Measurements from ENCODE around the gene GAK.

Gene GAK

DNA sequence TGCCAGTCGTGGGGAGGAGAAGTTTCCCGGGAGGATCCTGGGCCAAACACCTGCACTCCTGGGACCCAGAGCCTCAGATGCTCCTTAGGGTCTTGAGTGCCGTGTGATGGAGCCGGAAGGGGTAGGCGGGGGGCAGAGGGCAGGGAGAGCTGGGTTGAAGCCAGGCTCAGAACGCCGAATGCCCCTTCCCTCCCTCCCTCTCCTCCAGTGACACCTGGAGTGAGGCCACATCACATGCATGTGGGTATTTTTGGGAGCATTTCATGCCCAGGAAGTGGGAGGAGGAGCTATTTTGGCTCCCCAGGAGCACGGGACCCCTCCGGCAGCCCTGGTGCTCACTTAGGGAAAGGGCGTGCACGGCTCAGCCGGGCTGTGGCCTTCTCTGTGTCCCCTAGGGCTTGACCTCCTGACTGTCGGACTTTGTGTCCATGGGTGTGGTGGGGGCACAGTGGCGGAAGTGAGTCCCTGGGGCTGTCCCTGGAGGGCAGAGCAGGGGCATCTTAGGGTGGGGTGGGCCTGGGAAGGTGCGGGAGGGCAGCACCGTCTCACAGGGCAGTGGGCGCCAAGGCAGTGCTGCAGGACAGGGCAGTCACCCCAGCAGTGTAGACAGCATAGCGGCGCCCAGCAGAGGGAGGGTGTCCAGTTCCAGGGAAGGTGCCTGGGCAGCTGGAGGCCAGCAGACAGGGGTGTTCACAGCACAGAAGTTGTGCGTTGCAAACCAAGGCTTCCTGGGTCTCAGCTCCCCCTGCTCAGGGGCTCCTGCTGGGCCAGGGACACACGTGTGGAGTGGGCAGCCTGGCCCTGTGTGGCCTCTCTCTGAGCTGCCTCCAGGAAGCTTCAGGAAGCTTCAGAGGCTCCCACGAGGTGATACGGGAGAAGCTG is 101.3 kb downstream of the GAK start:
- no peak for DNase-seq (ENCODE audit: low read depth in 2 of 2)

DNA sequence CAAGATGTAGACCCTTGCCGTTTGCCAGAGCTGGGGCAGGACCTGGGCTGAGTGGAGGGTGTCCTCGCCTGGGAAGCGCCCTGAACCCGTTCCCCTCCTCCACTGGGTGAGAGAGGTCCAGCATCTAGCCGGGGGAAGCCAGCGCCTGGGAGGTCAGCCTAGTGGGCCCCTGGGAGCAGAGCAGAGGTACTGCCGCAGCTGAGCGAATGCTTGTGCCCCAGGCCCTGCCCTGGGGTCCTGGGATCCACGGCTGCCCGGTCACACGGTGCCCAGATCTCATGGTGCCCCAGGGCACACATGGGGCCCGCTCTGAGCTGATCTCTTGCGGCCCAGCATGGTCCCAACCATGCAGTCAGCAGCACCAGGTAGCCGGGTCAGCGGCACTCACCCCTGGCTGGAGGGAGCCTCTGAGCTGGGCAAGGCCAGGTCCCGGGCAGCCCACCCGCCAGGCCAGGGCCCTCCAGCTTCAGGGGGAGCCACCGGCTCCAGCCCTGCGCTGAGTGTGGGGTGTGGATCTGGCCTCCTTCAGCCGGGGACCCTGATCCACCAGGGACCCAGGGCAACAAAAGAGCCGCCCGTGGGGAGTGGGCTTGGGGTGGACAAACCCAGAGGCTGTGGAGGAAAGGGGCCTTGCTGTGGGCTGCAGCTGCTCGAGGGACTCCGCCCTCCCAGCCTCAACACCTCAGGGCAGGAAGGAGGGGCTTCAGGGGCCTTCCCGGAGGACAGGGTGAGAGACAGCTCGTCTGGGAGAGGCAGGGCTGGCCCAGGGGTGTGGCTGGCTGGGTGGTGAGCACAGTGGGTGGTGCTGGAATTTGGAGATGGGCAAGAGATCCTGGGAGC is 102.1 kb downstream of the GAK start:
- no peak for DNase-seq (ENCODE audit: low read depth in 2 of 2)

DNA sequence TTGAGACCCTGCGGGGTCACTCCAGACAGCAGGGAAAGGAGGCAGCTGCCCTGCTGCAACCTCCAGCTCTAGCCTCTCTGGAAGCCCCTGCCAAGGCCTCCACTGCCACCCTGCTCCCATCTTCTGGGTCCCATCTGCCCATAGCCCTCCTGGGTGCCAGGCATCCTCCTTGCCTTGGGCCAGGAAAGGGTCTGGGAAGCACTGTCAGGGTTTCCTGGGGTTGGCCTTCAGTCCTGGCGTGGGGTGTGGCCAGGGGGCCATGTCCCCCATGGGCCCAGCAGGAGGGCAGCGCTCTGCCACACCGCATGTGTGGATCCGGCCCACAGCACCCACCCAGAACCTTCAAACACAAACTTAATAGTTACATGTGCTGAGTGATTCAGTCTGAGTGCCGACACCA is 102.8 kb downstream of the GAK start:
- DNase-seq (ENCODE audit: low read depth in 2 of 2), result no peak

DNA sequence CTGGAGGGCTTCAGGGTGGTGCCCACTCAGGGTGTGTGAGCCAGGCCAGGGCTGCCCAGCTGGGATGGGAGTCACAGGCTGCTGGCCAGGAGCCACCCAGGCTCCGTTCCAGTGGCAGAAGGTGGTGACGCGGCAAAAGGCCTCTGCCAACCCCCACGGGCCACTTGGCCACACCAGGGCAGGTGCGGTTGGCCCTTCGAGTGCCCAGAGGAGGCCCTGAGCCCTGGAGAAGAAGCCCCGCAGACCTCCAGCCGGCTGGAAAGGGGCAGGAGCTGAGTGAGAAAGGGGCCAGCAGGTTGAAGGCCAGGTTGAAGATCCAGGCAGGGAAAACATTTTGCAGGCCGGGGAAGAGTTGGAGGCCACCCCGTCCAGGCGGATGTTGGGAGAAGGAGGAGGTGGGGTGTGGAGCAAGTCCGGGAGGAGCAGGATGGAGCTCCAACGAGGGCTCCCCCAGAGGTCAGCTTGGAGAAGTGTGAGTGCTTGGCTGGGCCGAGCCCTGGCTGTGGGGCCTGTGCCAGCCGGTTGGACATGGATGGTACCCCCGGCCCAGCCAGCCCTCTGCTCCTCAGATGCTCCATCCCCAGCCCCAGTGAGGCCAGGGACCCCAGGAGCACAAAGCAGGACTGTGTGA is 103.4 kb downstream of the GAK start:
- no peak for DNase-seq (ENCODE audit: low read depth in 2 of 2)

DNA sequence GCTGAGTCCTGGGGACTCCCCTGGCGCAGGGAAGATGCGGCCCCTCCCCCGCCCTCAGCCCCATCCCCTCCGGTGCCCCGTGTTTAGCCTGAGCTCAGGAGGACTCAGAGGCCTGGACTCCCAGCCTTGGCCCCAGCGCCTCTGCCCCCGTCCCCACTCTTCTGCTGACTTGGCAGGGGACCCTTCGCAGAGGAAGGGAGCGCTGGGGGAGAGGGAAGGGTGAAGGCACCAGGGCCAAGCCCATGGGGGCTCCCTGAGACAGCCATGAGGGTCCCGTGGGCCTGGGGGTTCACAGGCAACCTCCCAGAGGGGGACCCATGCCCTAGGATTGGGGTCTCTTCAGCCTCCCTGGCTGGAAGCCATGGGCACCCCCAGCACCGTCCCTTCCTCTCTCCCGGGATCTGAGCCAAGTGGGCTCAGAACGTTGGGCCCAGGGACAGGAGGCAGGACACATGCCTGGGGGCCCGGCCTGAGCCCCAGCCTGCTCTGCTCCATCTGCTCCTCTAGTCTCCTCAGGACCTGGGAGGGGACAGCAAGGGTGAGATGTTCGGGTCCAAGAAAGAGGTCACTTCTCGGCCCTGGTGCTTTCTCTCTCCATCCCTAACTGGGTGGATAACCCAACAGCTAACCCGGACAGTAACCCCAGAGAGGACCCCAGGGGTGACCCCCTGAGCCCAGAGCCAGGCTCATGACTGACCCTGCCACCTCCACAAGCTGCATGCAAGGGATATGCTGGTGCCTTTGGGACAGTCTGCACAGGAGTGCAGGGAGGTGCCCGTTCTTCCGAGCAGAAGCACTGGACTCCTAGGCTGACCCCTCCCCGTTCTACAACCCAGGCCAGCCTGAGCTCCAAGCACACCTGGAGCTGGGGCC is 104.7 kb downstream of the GAK start:
- no peak for DNase-seq (ENCODE audit: low read depth in 2 of 2)

DNA sequence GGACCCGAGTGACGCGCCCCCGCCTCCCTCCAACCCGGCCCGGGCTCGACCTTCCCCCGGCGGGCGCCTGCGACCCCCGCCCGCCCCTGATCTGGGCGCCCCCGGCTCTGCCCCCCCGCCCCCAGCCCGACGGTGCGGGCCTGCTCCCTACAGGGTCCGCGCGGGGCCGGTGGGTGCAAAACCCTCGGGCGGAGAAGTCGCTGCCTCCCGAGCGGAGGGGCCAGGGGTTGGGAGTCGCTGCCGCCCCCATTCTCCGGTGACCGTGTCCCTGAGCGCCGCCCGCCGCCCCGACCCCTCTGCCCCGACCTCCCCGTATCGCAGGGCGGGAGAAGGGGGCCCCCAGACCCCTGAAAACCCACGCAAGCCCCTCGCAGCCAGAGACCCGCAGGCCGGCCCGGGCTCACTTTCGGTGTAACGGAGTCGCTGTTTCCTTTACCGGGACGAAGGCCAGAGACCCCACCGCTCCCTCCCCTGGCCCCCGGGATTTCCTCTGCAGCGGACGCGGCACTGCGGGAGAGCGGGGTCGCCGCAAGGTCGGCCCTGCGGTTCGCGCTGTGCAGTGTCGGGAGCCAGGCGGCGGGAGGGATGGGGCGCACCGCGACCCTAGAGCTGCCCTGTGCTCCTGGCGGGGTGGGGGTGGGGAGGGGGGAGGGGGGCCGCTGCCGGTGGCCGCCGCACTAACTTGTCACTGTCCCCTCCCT is 105.5 kb downstream of the GAK start:
- no peak for DNase-seq (ENCODE audit: low read depth in 2 of 2)

DNA sequence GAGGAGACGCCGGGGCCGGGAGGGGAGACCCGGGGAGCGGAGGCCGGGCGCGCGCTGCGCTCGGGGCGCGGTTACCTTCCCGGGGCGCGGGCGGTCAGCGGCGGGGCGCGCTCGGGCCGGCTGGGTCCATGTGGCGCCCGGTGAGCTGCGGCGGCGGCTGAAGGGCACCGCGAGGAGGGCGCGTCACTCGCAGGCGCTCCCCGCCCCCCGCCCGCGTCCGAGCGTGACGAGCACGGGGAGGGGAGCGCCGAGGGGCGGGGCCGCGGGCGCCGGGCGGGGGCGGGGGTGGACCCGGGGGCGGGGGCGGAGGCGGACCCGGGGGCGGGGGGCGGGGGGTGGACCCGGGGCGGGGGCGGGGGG is 106.2 kb downstream of the GAK start, which contains the start of gene CPLX1:
Gene CPLX1, minus strand, starts transcription at position 159 of the 360 bp plus-strand sequence. CDS start 1,607 bp downstream, outside the sequence.
- no peak for DNase-seq (ENCODE audit: low read depth in 2 of 2)

DNA sequence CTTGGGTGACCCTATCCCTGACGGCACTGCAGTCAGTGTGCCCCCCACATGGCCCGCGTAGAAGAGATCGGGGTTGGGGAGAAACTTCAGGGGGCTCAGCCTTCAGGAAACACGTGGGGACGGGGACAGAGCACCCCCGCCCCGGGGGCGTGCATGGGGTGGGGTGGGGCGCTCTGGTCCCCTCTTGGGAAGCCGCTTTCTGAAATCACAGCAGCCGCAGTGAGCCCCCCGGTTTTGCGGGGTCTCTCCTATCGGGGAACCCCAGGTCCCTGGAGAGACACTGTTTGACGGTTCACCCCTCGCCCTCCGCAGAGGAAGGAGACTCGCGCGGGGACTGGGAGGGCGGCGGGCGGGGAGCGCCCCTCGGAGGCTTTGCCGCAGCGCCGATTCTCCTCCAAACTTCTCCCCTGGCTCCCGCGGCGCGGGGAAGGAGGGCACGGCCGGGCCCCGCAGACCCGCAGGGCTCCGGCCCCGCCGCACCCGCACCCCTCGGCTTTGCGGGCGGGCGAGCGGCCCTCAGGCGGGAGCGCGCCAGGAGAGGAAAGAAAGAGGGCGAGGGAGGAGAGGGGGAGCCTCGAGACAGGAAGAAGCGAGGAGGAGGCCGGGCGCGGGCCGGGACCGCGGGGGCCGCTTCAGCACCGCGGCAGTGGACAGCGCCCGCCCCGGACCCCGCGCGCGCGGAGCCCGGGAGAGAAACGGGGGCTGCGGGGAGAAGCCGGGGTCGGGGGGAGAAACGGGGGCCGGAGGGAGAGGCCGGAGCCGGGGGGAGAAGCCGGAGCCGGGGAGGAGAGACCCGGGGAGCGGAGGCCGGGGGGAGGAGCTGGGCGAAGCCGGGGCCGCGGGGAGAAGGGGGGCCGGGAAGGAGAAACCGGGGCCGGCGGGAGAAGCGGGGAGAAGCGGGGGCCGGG is 106.8 kb downstream of the GAK start:
- no peak for DNase-seq (ENCODE audit: low read depth in 2 of 2)

DNA sequence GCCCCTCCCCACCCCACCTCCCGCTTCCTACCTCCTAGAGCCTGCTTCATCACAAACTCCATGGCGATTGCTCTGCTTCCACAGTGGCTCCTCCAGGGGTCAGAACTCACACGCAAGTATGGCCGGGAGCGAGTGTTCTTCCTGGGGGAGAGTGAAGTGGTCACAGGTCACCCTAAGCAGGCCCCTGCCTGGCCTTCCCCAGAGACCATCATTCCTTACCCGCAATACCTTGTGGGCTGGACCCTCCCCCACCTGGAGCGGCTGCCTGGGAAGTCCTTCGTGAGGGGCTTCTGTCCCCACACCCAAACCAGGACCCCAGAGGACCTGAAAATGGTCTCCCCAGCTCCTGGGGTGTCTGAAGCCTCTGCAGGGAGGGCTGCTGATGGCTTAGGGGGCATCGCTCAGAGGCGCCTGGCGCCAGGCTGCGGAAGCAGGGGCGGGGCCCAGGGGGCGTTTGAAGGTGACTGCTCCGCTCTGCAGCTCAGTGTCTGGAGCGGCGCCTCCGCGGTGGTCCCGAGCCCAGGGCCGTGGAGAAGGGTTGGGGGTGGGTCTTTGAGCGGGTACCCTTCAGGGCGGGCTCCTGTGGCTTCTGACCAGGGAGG is 107.6 kb downstream of the GAK start:
- DNase-seq (ENCODE audit: low read depth in 2 of 2), result no peak

DNA sequence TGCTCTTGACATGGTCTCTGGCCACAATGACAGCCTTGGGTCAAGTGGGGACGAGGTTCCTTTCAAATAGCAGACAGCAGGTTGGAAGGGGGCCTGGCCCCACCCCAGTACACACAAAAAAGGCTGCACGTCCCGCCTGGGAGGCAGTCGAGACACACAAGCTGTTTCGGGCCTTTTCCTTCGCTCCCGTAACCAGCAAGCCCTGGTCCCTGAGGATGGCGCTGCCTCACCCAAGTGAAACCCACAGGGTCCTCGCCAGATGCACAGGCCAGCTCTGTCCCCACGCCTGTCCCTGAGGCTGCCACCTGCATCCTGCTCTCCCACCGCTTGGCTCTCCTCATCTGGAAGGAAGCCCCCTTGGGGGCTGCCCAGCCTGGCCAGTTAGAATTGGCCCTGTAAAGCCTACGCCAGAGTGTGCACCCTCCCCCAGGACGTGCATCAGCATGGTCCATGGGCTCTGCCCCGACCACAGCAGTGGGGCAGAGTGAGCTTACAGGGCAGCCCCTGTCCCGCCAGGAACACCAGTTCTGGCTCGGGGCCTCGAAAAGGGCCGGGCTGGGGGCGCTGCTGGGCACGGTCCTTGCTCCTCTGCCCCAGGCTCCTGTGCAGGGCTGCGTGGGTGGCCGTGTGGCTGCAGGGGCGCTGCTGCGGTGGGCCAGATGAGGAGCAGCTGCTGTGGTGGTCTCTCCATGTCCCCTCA is 108.2 kb downstream of the GAK start:
- no peak for DNase-seq (ENCODE audit: low read depth in 2 of 2)

DNA sequence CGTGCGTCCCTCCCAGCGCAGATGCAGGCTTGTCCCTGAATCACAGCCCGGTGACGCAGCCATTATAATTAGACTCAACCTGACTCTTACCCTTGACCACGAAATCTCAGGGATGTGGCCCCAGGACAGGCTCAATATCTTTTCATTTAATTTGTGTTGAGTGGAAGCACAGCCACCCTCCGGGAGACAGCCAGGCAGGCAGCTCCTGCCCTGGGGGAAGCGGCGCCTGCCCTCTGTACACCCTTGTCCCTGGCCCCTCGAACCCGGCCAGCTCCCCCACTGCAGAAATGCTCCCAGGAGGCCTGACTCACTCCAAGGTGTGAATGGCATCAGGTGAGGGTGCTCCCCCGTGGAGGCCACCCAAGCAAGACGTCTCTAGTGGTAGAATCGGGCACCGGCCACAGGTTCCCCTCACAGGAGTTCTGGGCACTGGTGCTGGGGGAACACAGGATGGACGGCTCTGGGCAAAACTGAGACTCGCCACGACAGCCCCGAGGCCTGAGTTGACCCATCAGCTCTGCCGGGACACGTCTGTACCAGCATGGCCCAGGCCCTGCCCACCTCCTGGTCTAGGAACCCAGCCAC is 108.8 kb downstream of the GAK start:
- DNase-seq (ENCODE audit: low read depth in 2 of 2), result no peak

DNA sequence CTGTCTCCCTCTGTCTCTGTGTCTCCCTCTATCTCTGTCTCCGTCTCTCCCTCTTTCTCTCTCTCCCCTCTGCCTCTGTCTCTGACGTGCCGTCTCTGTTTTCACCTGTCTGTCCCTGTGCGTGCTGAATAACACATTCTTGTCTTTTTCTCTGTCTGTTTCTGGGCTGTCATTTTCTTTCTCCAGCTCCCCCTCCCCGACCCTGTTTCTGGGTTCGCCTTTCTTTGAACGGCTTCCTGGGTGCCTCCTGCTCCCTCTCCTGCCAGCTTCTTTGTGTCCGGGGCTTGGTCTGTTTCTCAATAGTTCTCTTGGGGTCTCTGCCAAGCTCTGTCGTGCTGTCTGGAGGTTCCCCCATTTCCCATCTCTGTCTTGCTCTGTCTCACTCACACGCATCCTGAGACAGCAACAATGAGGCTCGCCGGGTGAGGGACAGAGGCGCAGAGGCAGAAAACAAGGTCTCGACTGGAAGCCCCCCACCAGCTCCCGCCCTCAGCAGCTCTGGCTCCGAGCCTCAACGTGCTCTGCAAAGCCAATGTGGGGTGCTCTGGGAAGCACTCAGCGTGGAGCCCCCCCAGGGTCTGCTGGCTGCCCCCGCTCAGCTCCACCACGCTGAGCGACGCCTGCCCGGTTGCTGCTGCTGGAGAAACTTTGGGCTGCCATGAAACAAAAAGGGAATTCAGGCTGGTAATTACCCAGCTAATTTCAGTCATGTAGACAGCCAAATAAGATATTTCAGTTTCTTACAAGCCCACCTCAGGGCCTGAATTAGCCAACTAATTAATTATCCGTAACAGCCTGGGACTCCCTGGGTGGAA is 109.5 kb downstream of the GAK start:
- no peak for DNase-seq (ENCODE audit: low read depth in 2 of 2)

DNA sequence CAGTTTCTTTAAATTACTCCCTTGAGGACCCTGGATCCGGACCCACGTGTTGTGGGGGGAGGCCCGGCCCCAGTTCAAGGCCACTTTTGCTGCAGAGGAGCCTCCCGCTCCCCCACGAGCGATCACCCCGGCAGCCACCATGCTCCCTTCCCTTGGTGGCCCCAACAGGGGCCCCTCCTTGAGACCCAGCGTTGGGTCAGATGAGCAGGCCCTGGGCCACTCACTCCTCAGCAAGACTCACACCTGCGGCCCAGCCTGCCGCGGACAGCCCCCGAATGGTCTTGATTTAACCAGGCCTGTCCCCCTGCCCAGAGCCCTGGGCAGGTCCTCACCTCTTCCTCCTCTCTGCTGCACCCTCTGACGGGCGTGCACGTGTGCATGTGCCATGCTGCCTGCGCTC is 110.5 kb downstream of the GAK start:
- DNase-seq (ENCODE audit: low read depth in 2 of 2), result no peak

DNA sequence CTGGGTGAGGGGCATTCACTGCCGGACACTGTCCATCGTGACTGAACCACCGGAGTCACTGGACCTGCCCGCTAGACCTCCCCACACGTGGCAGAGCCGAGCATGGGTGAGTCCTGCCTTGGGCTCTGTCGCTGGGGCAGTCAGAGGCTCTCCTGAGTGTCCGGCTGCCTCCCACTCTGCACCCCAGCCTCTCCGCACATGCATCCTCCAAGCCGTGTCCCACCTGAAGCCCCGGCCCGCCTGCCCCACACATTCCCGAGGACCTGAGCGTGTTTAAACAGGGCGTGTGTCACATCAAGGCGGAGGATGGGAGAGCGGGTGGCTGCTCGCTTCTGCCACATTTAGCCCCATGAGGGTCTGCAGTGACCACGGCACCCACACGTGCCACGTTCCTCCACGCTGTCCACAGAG is 110.9 kb downstream of the GAK start:
- no peak for DNase-seq (ENCODE audit: low read depth in 2 of 2)

DNA sequence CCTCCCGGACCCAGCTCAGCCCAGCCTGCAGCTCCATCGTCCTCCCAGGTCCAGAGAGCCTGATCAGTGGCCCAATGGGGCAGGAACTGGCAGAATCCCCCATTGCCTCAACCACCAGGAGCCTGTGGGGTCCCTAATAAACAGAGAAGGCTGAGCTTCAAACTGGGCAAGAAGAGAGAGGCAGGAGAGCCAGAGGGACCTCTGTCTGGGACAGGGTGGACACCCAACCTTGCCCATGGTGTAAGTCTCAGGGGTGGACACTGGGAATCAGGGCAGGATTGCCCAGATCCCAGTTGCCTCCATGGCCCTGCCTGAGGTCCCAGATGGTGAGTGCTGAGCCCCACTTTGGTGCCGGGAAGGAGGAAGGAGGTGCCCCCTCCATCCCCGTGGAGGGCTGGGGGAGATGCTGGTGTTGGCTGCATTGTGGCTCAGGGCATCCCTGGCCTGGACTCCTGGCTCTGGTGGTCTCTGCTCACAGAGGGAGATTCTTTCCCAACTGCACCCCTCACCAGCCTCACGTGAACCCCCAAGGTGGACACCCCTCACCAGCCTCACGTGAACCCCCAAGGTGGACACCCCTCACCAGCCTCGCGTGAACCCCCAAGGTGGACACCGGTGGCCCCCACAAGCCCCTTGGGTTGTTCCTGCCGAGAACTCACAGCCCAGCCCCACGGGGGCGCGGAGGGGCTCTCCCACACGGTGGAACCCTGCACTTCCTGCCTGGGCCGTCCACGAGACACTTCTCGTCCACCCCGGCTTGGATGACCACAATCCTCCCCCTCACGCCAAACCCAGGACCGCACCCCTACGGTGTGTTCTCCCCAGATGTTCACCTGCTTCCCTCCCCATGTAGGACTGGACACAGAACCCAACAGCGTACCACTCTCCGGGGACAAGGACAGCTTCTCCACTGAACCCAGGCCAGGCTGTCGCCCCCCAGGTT is 111.6 kb downstream of the GAK start:
- DNase-seq (ENCODE audit: low read depth in 2 of 2), result no peak

Data from stimulated activated CD4-positive, alpha-beta T cell treated with anti-CD3 and anti-CD28 coated beads, Interleukin-4, amount 100 ng/mL, for 48 hours (primary cell).